HCT116 (cell line): Measurements from ENCODE around the gene CAPN9. TPM values are rescaled to one million over a fixed set of nuclear protein-coding genes. Genes with fewer than 3 reads are reported as not detected.

Experiments
- ATAC-seq: fragments of 200-7000 bp; cut with Tn5 transposase; 2 replicates; pipeline ENCODE4 v1.9.1; 2020; ENCODE audit warnings: mild to moderate bottlenecking, moderate library complexity
- BruUV-seq: library from RNA; stranded (reverse); fragments of 400-500 nt; replicated peaks from 2 replicates; lab custom pipeline; 2021; lab: Mats Ljungman, UMichigan
- CTCF ChIA-PET: fragments of 300-600 bp; sonication (Branson Sonifier 250); formaldehyde crosslinking; loops from one replicate; lab custom pipeline; 2021; ENCODE audit warnings: antibody characterized with exemption; lab: Charles Lee
- POLR2A ChIA-PET: fragments of 300-600, 350-600 bp; sonication (Branson Sonifier 250); formaldehyde crosslinking; loops from one replicate; lab custom pipeline; 2021; ENCODE audit warnings: antibody characterized with exemption; lab: Charles Lee
- RAD21 ChIA-PET, 2 experiments: fragments of 300-600 bp; sonication (Branson Sonifier 250); formaldehyde crosslinking; loops; one replicate each; lab custom pipeline; 2023; ENCODE audit warnings: low total read pairs in 2 of 2; ENCODE audit not compliant: uncharacterized antibody in 2 of 2, unreplicated experiment in 2 of 2, low non-redundant PET in 1 of 2; lab: Charles Lee
- DNase-seq: peaks from one replicate; pipeline ENCODE4 v3.0.0-alpha.2; 2010; ENCODE audit warnings: low read depth, low spot score
- H2AFZ ChIP-seq: fragments of 200-600 bp; shearing (Covaris generic), sonication (generic); 2 replicates; pipeline ENCODE4 v1.6.1; 2017; ENCODE audit warnings: low read depth, mixed run types, mixed read lengths, antibody characterized with exemption, low read length; ENCODE audit not compliant: poor library complexity, severe bottlenecking
- H3K27ac ChIP-seq: 2 replicates; pipeline ENCODE4 v1.5.1; 2012; ENCODE audit warnings: low read depth, low read length
- H3K27me3 ChIP-seq: fragments of 200-600 bp; sonication (generic); 2 replicates; pipeline ENCODE4 v1.6.1; 2016; ENCODE audit warnings: mixed run types, low read length, mixed read lengths; ENCODE audit not compliant: insufficient read depth
- H3K36me3 ChIP-seq, 2 experiments: fragments of 200-500 bp in 1 of 2; fragments of 200-600 bp in 1 of 2; sonication (Bioruptor generic) in 1 of 2; sonication (generic) in 1 of 2; 2 replicates each; pipeline versions ENCODE4 v1.5.1 to v1.6.1; 2014 to 2016; ENCODE audit warnings: low read length in 2 of 2, inconsistent platforms in 1 of 2, mixed read lengths in 1 of 2, mixed run types in 1 of 2; ENCODE audit not compliant: insufficient read depth in 2 of 2, control insufficient read depth in 1 of 2
- H3K4me1 ChIP-seq, 2 experiments: fragments of 200-600 bp in 1 of 2; sonication (generic) in 1 of 2; 2 replicates each; pipeline versions ENCODE4 v1.5.1 to v1.6.1; 2012 to 2017; ENCODE audit warnings: low read length in 2 of 2, inconsistent platforms in 1 of 2, mild to moderate bottlenecking in 1 of 2, mixed read lengths in 1 of 2, mixed run types in 1 of 2, moderate library complexity in 1 of 2; ENCODE audit not compliant: insufficient read depth in 2 of 2, control insufficient read depth in 1 of 2
- H3K4me2 ChIP-seq: fragments of 200-600 bp; sonication (generic); 2 replicates; pipeline ENCODE4 v1.6.1; 2017; ENCODE audit warnings: mixed run types, low read length, mixed read lengths
- H3K4me3 ChIP-seq, 2 experiments: fragments of 200-600 bp in 1 of 2; sonication (generic) in 1 of 2; replicated peaks in 1 of 2; 2 replicates each; pipeline ENCODE4 v1.5.1; 2011 to 2016; ENCODE audit warnings: low read length in 2 of 2, control low read depth in 1 of 2, low read depth in 1 of 2, mild to moderate bottlenecking in 1 of 2, mixed read lengths in 1 of 2, mixed run types in 1 of 2
- H3K79me2 ChIP-seq: fragments of 200-600 bp; sonication (generic); 2 replicates; pipeline ENCODE4 v1.6.1; 2017; ENCODE audit warnings: mild to moderate bottlenecking, mixed run types, low read length, moderate library complexity, mixed read lengths; ENCODE audit not compliant: insufficient read depth
- H3K9ac ChIP-seq: fragments of 200-600 bp; sonication (generic); 2 replicates; pipeline ENCODE4 v1.6.1; 2016; ENCODE audit warnings: low read length, mixed read lengths
- H3K9me2 ChIP-seq: fragments of 200-600 bp; sonication (generic), shearing (Covaris generic); 2 replicates; pipeline ENCODE4 v1.6.1; 2017; ENCODE audit warnings: mixed run types, mild to moderate bottlenecking, moderate library complexity; ENCODE audit not compliant: insufficient read depth
- H3K9me3 ChIP-seq, 2 experiments: fragments of 200-500 bp in 1 of 2; fragments of 200-600 bp in 1 of 2; sonication (Bioruptor generic) in 1 of 2; sonication (generic) in 1 of 2; 2 replicates each; pipeline ENCODE4 v1.6.1; 2014 to 2017; ENCODE audit warnings: low read length in 2 of 2, mixed read lengths in 2 of 2, inconsistent platforms in 1 of 2, low read depth in 1 of 2, mild to moderate bottlenecking in 1 of 2, mixed run types in 1 of 2, moderate library complexity in 1 of 2; ENCODE audit not compliant: control insufficient read depth in 1 of 2, insufficient read depth in 1 of 2
- H4K20me1 ChIP-seq: fragments of 200-600 bp; sonication (generic), shearing (Covaris generic); 2 replicates; pipeline ENCODE4 v1.6.1; 2017; ENCODE audit warnings: mixed run types, mild to moderate bottlenecking, moderate library complexity; ENCODE audit not compliant: insufficient read depth
- CBX3 ChIP-seq: IDR thresholded peaks from 2 replicates; pipeline ENCODE4 v1.6.1; 2012; ENCODE audit warnings: low read depth
- CEBPB ChIP-seq: IDR thresholded peaks from 2 replicates; pipeline ENCODE4 v1.6.1; 2012; ENCODE audit warnings: low read depth
- CTCF ChIP-seq, 3 experiments: fragments of 200-600 bp in 1 of 3; sonication (generic) in 1 of 3; IDR thresholded peaks in 2 of 3; conservative IDR thresholded peaks in 1 of 3; 2 replicates each; pipeline ENCODE4 v1.5.1; 2012 to 2017; ENCODE audit warnings: low read depth in 2 of 3, low read length in 2 of 3, antibody characterized with exemption in 1 of 3, borderline replicate concordance in 1 of 3, control low read depth in 1 of 3, mild to moderate bottlenecking in 1 of 3, mixed read lengths in 1 of 3, mixed run types in 1 of 3, moderate library complexity in 1 of 3; ENCODE audit not compliant: insufficient read depth in 1 of 3
- ELF1 ChIP-seq: IDR thresholded peaks from 2 replicates; pipeline ENCODE4 v1.6.1; 2012; ENCODE audit warnings: low read depth, borderline replicate concordance
- EZH2 ChIP-seq: fragments of 200-600 bp; sonication (generic); IDR thresholded peaks from 2 replicates; pipeline ENCODE4 v1.6.1; 2017; ENCODE audit warnings: antibody characterized with exemption, mixed run types
- EZH2phosphoT487 ChIP-seq: fragments of 200-600 bp; IDR thresholded peaks from 2 replicates; pipeline ENCODE4 v1.6.1; 2018; ENCODE audit warnings: antibody characterized with exemption, borderline replicate concordance
- FOSL1 ChIP-seq: IDR thresholded peaks from 2 replicates; pipeline ENCODE4 v1.6.1; 2012; ENCODE audit warnings: low read depth
- JUND ChIP-seq: IDR thresholded peaks from 2 replicates; pipeline ENCODE4 v1.6.1; 2012
- MAX ChIP-seq: IDR thresholded peaks from 2 replicates; pipeline ENCODE4 v1.6.1; 2012
- POLR2AphosphoS5 ChIP-seq: IDR thresholded peaks from 2 replicates; pipeline ENCODE4 v1.6.1; 2011; ENCODE audit warnings: mild to moderate bottlenecking, low read depth, low read length, moderate library complexity
- RAD21 ChIP-seq: IDR thresholded peaks from 2 replicates; pipeline ENCODE4 v1.6.1; 2012; ENCODE audit warnings: low read depth, mild to moderate bottlenecking
- REST ChIP-seq: IDR thresholded peaks from 2 replicates; pipeline ENCODE4 v1.6.1; 2012; ENCODE audit warnings: low read depth
- SIN3A ChIP-seq: IDR thresholded peaks from 2 replicates; pipeline ENCODE4 v1.6.1; 2012; ENCODE audit warnings: low read depth
- SP1 ChIP-seq: IDR thresholded peaks from 2 replicates; pipeline ENCODE4 v1.6.1; 2012; ENCODE audit warnings: low read depth
- SRF ChIP-seq: IDR thresholded peaks from 2 replicates; pipeline ENCODE4 v1.6.1; 2012; ENCODE audit warnings: low read depth
- YY1 ChIP-seq: IDR thresholded peaks from 2 replicates; pipeline ENCODE4 v1.6.1; 2011; ENCODE audit warnings: low read length, low read depth, moderate library complexity, mild to moderate bottlenecking; ENCODE audit not compliant: insufficient replicate concordance; ENCODE audit errors: extremely low read depth
- ZBTB33 ChIP-seq: IDR thresholded peaks from 2 replicates; pipeline ENCODE4 v1.6.1; 2011; ENCODE audit warnings: mild to moderate bottlenecking, low read length, moderate library complexity; ENCODE audit not compliant: insufficient replicate concordance; ENCODE audit errors: extremely low read depth
- ZFX ChIP-seq: fragments of 450-650 bp; IDR thresholded peaks from 2 replicates; pipeline ENCODE4 v1.6.1; 2017
- ZNF274 ChIP-seq: fragments of 200-500 bp; sonication (Bioruptor generic); IDR thresholded peaks from 2 replicates; pipeline ENCODE4 v1.6.1; 2014; ENCODE audit warnings: mild to moderate bottlenecking, low read depth, low read length, inconsistent platforms
- intact Hi-C: fragments of 100-400 bp; cut with micrococcal nuclease; formaldehyde crosslinking; loops from 2 replicates; pipeline ENCODE4 v1.10.0; 2022
- total RNA-seq: library from RNA; stranded (reverse); gene quantifications from one replicate; pipeline ENCODE4 v1.2.1, GENCODE V29; 2021; ENCODE audit not compliant: unreplicated experiment

CAPN9 gene
- total RNA-seq, 1 experiment from 2014 or later = not detected

GRCh38 chr1:230842801-230843200, 95.6 kb downstream of the CAPN9 start:
- RAD21 ChIA-PET = no interaction called here
- CTCF ChIA-PET = no interaction called here
- H3K36me3 ChIP-seq = peaks cover 8 to 12% of the 10 kb centered on the region in 2 experiments; a peak in 3 of 4 replicates

More at GRCh38 chr1:230842801-230843200, 95.6 kb downstream of the CAPN9 start:
- no peaks in the 10 kb centered on the region for H4K20me1 ChIP-seq
- H3K9ac ChIP-seq = no peak overlapping the region
- no peak overlapping the region for H2AFZ ChIP-seq
- no peaks in the 10 kb centered on the region for H3K9me2 ChIP-seq
- H3K79me2 ChIP-seq = no peaks in the 10 kb centered on the region; the same call in 1 of the 2 replicates
- no peaks in the 10 kb centered on the region for H3K4me1 ChIP-seq
- intact Hi-C loops = no loop called here
- H3K9me3 ChIP-seq = no peaks in the 10 kb centered on the region
- no peak overlapping the region for H3K27ac ChIP-seq
- H3K4me3 ChIP-seq = no peak overlapping the region
- BruUV-seq = no TSS peak
- no peak overlapping the region for H3K4me2 ChIP-seq
- no peak for DNase-seq
- no peak for ATAC-seq
- POLR2A ChIA-PET = no interaction called here
- H3K27me3 ChIP-seq = no peaks in the 10 kb centered on the region
- no peak for TF ChIP-seq ZBTB33
- no peak for TF ChIP-seq JUND
- no peak for TF ChIP-seq FOSL1
- no peak for TF ChIP-seq ZFX
- TF ChIP-seq SP1 = no peak
- TF ChIP-seq EZH2 = no peak
- TF ChIP-seq EZH2phosphoT487 = no peak
- TF ChIP-seq SRF = no peak
- no peak for TF ChIP-seq ZNF274
- no peak for TF ChIP-seq POLR2AphosphoS5
- no peak for TF ChIP-seq MAX
- no peak for TF ChIP-seq CEBPB
- TF ChIP-seq CBX3 = no peak
- TF ChIP-seq SIN3A = no peak
- TF ChIP-seq ELF1 = no peak
- no peak for TF ChIP-seq YY1
- TF ChIP-seq CTCF (IDR thresholded peaks at IDR 0.05 in 2 of 3, conservative IDR thresholded peaks at IDR 0.05 in 1 of 3; ENCODE audit: borderline replicate concordance in 1 of 3, insufficient read depth in 1 of 3, low read depth in 2 of 3, low read length in 2 of 3) = no peak
- TF ChIP-seq RAD21 = no peak
- no peak for TF ChIP-seq REST
